GM21723 (cell line): ENCODE results near the gene GAGE12G.
"Not testable (repeated sequence)": the region's sequence is repeated elsewhere in the genome, so short reads cannot be mapped to it uniquely, and the experiment has no call there.

ENCODE experiments used
- ATAC-seq: cut with Tn5 transposase; IDR thresholded peaks from one replicate; pipeline ENCODE4 v1.9.1; 2021; ENCODE audit warnings: mild to moderate bottlenecking, moderate library complexity; ENCODE audit not compliant: unreplicated experiment

Gene GAGE12G

GRCh38 chrX:49570100-49570499, at the start of gene GAGE12G:
TSS of gene GAGE12G (plus strand) at chrX:49570400. CDS start at chrX:49571555, 1,155 bp downstream.
- ATAC-seq = not testable (repeated sequence)

GRCh38 chrX:49531877-49532276, 38.3 kb upstream of the GAGE12G start, which contains the start of gene GAGE12C:
TSS of gene GAGE12C (plus strand) at chrX:49532177. CDS start at chrX:49533332, 1,155 bp downstream.
- ATAC-seq = not testable (repeated sequence)

- not testable (repeated sequence) for ATAC-seq
These were observed 28.8 kb upstream of the GAGE12G start, which contains the start of gene GAGE12D for GRCh38 chrX:49541433-49541832. TSS of gene GAGE12D (plus strand) at chrX:49541733. CDS start at chrX:49542888, 1,155 bp downstream.

GRCh38 chrX:49550989-49551388, 19.2 kb upstream of the GAGE12G start, which contains the start of gene GAGE12E:
TSS of gene GAGE12E (plus strand) at chrX:49551289. CDS start at chrX:49552444, 1,155 bp downstream.
- ATAC-seq = not testable (repeated sequence)

GRCh38 chrX:49560542-49560941, 9.7 kb upstream of the GAGE12G start, which contains the start of gene GAGE12F:
TSS of gene GAGE12F (plus strand) at chrX:49560842. CDS start at chrX:49561997, 1,155 bp downstream.
- ATAC-seq = not testable (repeated sequence)

GRCh38 chrX:49568728-49569127, 1.5 kb upstream of the GAGE12G start:
- ATAC-seq = not testable (repeated sequence)

- not testable (repeated sequence) for ATAC-seq
These were observed 1.0 kb upstream of the GAGE12G start for GRCh38 chrX:49569152-49569551.

GRCh38 chrX:49579649-49580048, 9.4 kb downstream of the GAGE12G start, which contains the start of gene GAGE12H:
TSS of gene GAGE12H (plus strand) at chrX:49579949. CDS start at chrX:49581104, 1,155 bp downstream.
- ATAC-seq = not testable (repeated sequence)

GRCh38 chrX:49589196-49589595, 19.0 kb downstream of the GAGE12G start, which contains the start of gene GAGE2A:
TSS of gene GAGE2A (plus strand) at chrX:49589496. CDS start at chrX:49590651, 1,155 bp downstream.
- not testable (repeated sequence) for ATAC-seq

GRCh38 chrX:49589769-49590478, 19.7 kb downstream of the GAGE12G start:
- not testable (repeated sequence) for ATAC-seq

- not testable (repeated sequence) for ATAC-seq
These were observed 20.3 kb downstream of the GAGE12G start for GRCh38 chrX:49590488-49590887.

GRCh38 chrX:49598720-49599119, 28.5 kb downstream of the GAGE12G start, which contains the start of gene GAGE1:
TSS of gene GAGE1 (plus strand) at chrX:49599020. CDS start at chrX:49600175, 1,155 bp downstream.
- ATAC-seq = not testable (repeated sequence)

GRCh38 chrX:49610718-49611310, 40.6 kb downstream of the GAGE12G start:
- no peak for ATAC-seq

GRCh38 chrX:49618574-49618973, 48.4 kb downstream of the GAGE12G start:
- ATAC-seq = no peak
